ENCODE measurements around the gene DOK7.

DOK7 gene

GRCh38 chr4:3464911-3465697, 2.0 kb downstream of the DOK7 start:
- ATAC-seq, result no peak

DNA sequence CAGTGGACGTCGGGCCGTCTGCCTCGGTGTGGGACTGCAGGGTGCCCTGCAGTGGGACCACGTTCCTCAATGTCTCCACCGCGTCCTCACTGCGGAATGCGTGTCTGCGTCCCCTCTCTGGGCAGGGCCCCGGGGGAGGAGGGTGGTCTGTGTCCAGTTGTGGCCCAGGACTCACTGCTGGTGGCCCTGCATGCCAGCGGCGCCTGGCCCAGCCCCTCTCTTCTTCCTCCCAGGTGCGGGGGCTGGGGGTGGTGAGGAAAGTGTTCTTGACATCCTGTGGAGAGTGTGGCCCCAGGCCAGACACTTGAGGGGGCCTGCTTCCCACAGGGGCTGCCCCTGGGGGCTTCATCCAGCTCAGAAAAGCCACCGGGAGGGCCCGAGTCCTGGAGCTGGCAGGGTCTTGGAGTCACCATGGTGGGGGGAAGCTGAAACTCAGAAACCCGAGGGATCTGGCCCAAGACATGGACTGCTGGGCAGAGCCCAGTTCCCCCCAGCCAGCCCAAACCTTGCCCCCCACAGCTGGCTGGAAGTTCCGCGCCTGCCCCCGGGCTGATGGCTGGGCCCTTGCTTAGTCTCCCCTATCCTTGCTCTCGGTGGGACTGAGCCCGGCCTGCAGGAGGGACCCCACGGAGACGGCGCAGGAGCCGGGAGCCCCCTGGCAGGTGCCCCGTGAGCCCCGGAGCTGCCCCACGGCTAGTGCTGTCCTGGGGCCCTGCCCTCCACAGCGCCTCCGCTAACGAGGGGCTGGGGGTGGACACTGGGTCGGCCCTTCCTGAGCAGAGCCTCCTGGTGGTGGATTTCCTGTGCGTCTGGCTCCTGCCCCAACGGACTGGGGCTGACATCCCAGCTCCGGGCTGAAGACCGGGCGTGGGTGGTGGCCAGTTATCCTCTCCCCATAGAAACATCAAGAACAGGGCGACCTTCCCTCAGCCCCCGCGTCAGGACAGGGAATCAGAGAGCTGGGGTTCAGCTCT, 2.9 kb downstream of the DOK7 start:
- ATAC-seq, result no peak

DNA sequence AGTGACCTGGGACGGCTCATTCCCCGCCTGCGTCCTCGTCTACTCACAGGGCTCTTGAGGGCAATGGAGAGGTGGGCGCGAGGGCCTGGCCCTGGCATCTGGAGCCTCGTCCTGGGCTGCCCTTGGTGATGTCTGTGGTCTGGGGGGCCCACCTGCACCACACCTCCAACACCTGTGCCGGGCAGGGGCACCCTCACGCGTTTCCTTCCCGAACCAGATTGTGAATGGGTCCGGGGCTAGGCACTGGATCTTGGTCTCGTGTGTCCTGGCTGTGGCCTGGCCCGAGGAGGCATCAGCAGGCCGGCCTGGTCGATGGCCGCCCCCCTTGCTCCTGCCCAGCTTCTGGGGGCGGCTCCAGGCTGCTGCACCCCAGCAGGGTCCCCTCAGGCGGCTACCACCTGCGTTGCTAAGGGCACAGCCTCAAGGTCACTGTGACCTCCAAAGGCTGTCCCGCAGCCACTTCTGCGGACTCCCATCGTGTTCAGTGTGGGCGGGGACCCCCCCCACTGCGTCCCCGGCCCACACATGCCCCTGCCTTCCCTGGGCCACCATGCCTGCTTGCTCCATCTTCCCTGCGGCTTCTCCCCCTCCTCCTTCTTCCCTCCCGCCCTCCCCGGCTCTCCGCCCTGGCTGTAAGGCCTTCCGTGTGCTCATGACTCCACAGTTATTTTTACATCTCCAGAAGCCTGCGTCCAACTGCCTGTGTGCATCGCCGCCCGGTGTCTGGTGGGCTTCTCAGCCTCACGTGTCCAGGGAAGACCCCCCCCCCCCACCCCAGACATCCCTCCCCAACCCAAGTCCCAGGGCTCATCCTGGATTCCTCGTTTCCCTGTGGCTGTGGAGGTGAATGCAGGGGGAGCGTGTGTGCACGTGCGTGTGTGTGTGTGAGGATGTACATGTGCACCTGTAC, 3.8 kb downstream of the DOK7 start:
- no peak for ATAC-seq

DNA sequence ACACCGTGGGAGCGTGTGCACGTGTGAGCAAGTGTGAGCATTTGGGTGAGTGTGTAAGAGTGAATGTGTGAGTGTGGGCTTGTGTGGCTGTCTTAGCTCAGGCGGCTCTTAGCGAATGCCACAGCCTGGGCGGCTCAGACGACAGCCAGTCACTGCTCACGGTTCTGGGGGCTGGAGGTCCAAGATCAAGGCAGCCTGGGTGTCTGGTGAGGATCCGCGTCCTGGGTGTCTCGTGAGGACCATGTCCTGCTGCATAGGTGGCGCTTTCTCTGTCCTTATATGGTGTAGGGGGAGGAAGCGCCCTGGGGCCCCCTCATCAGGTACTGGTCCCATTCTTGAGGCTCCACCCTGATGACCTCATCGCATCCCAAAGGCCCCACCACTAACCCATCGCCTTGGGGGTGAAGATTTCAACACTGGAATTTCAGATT, 4.5 kb downstream of the DOK7 start:
- no peak for ATAC-seq

GRCh38 chr4:3468154-3468553, 5.0 kb downstream of the DOK7 start:
- no peak for ATAC-seq

GRCh38 chr4:3468804-3469203, 5.7 kb downstream of the DOK7 start:
- no peak for ATAC-seq

- ATAC-seq, result no peak
These were observed 6.5 kb downstream of the DOK7 start for GRCh38 chr4:3469386-3470243.

GRCh38 chr4:3470244-3471097, 7.4 kb downstream of the DOK7 start:
- ATAC-seq, result no peak

GRCh38 chr4:3471098-3471760, 8.1 kb downstream of the DOK7 start:
- no peak for ATAC-seq

- ATAC-seq, result no peak
These were observed 8.8 kb downstream of the DOK7 start for GRCh38 chr4:3471886-3472285.

DNA sequence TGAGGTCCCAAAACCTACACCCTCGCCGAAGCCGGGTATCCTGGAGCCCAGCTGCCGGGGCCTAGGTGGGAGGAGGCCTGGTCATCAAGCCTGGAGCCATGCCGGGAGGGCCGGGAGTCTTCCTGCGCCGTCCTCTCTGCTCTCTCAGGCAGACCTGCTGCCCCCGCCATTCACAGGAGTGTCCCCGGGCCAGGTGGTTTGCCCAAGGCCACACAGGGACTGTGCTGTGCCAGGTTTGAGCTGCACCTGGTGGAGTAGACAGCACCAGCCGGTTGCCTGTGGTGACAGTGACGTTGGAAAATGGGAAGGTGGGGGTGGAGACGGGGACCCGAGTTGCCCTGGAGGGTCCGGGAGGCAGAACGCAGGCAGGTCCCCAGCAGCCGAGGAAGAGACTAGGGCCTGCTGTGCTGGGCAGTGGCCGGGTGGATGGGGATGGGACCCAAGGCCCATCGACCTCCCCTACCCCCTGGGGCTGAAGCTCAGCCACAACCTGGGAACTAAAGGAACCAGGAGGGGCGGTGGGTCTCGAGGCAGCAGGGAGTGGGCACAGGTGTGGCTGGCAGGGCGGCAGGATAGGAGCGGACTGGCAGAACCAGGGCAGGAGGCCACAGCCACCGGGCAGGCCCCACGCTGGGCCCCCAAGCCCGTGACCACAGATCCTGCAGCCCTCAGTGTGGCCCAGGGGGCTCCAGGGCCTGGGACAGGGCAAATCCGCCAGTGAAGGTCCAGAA, 9.5 kb downstream of the DOK7 start:
- ATAC-seq, result no peak

GRCh38 chr4:3473181-3473950, 10.3 kb downstream of the DOK7 start:
- ATAC-seq, result no peak

DNA sequence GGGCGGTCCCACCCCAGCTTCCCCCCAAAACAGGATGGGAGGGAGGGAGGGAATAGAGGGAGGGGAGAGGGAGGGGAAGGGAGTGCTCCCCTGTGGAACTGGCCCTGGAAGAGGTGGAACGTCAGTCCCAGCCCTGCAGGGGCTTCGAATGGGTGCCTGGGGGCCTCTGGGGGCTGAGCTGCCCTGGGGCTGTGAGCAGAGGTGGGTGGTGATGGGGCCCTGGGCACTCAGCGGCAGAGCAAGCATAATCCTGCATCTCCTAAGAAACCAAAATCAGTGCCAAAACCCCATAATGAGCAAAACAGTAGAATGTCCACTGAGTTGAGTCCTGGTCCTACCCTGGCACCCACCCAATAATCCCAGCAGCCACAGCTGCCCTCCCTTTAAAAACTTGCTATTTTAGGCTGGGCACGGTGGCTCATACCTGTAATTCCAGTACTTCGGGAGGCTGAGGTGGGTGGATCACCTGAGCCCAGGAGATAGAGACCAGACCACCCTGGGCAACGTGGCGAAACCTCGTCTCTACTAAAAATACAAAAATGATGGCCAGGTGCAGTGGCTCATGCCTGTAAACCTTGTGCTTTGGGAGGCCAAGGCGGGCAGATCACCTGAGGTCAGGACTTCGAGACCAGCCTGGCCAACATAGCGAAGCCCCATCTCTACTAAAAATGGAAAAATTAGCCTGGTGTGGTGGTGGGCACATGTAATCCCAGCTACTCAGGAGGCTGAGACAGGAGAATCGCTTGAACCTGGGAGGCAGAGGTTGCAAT, 11.1 kb downstream of the DOK7 start:
- no peak for ATAC-seq

DNA sequence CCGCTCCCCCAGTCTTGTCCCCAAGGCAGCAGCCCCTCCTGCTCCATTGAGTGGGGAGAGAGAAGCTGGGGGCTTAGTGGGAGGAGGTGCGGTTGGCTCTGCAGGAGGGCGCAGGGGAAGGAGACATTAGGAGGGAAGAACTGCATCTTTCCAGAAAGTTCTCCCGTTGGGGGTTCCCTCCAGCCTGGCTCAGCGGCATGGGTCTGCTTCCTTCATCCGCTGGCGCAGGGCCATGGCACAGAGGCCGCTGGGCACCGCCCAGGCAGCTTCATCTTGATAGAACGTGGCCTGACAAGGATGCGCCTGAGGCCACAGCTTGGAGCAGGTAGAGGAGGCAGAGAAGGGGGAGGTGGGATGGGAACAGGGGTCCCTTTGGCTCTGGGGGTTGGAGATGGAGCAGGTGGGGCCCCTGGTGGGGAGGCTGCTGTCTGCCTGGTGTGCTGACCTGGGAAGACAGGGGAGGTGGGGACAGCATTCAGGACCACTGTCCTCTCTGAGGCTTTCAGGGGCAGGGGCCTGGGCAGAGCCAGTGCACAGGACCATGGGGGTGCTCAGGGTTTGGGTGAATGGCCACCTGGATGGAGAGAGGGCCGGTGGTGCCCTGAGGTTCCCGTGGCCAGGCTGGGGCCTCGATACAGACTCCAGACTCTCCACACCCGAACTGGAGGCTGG, 12.1 kb downstream of the DOK7 start:
- ATAC-seq, result no peak

- no peak for ATAC-seq
These were observed 12.7 kb downstream of the DOK7 start for GRCh38 chr4:3475713-3476260.

DNA sequence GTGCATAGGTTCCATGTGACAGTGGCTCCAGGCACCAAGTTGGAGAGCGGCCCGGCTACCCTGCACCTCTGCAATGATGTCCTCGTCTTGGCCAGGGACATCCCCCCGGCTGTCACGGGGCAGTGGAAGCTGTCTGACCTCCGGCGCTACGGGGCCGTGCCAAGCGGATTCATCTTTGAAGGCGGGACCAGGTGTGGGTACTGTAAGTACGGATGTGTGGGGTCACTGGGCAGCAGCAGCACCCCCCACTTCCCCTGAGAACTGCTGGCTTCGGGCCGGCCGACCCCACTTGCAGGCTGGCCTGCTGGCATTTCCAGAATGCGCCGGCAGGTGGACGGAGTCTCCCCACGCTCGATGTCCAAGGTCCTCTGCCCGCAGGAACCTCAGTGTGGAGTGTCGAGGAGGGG, 13.2 kb downstream of the DOK7 start:
- no peak for ATAC-seq
